Vagina (tissue), 2 donors: ENCODE results near the gene RAC2. TPM values are rescaled to one million over a fixed set of nuclear protein-coding genes. Genes with fewer than 3 reads are reported as not detected.

Experiments used
- DNase-seq, 2 donors: peaks; one replicate each; pipeline ENCODE4 v3.0.0-alpha.2; 2017; ENCODE audit errors: extremely low spot score in 2 of 2
- H3K27ac ChIP-seq: fragments of 200-600 bp; sonication (generic); one replicate; pipeline ENCODE4 v1.5.1; 2019
- H3K27me3 ChIP-seq: fragments of 200-600 bp; sonication (generic); one replicate; pipeline ENCODE4 v1.5.1; 2019
- H3K36me3 ChIP-seq, 2 donors: fragments of 200-600 bp; sonication (generic); one replicate each; pipeline ENCODE4 v1.5.1; 2017 to 2019
- H3K4me1 ChIP-seq: fragments of 200-600 bp; sonication (generic); one replicate; pipeline ENCODE4 v1.5.1; 2019
- H3K4me3 ChIP-seq, 2 donors: fragments of 200-600 bp; sonication (generic); 1 replicate in 1 of 2; 2 replicates in 1 of 2; pipeline ENCODE4 v1.5.1; 2016 to 2019
- H3K9me3 ChIP-seq: fragments of 200-600 bp; sonication (generic); one replicate; pipeline ENCODE4 v1.5.1; 2019
- CTCF ChIP-seq, 3 experiments: fragments of 450-650 bp in 2 of 3; fragments of 200-600 bp in 1 of 3; sonication (generic) in 1 of 3; IDR thresholded peaks; one replicate each; pipeline ENCODE4 v1.5.1; 2017 to 2019; ENCODE audit warnings: antibody characterized with exemption in 3 of 3, mild to moderate bottlenecking in 2 of 3, moderate library complexity in 2 of 3
- POLR2A ChIP-seq, 2 donors: fragments of 450-650 bp; IDR thresholded peaks; one replicate each; pipeline ENCODE4 v1.6.1; 2017; ENCODE audit warnings: antibody characterized with exemption in 2 of 2, mild to moderate bottlenecking in 2 of 2, moderate library complexity in 2 of 2
- POLR2AphosphoS5 ChIP-seq, 2 donors: sonication (generic); formaldehyde crosslinking; IDR thresholded peaks; one replicate each; pipeline ENCODE4 v1.9.0; 2017; ENCODE audit warnings: antibody characterized with exemption in 2 of 2, mild to moderate bottlenecking in 2 of 2, low read depth in 1 of 2; ENCODE audit not compliant: insufficient read depth in 1 of 2
- intact Hi-C: fragments of 100-400 bp; cut with DNase I; formaldehyde crosslinking; loops from one replicate; pipeline ENCODE4 v1.15.1; 2023
- total RNA-seq: library from RNA; depleted of rRNA; stranded (reverse); fragments of >200 nt; gene quantifications from one replicate; pipeline ENCODE4 v1.2.3, GENCODE V29; 2016

Gene RAC2
- total RNA-seq, 1 donor from 2014 or later, result 15.7 TPM

GRCh38 chr22:37215890-37216289 lies 28.2 kb downstream of the RAC2 start:
- TF ChIP-seq POLR2AphosphoS5 (IDR thresholded peaks at IDR 0.05; ENCODE audit: insufficient read depth in 1 of 2, low read depth in 1 of 2) (no peak), POLR2A (IDR thresholded peaks at IDR 0.05) (no peak), CTCF (IDR thresholded peaks at IDR 0.05) (no peak)
- Histone ChIP-seq H3K27me3 (no peaks in the 10 kb centered on the region), H3K4me1 (no peaks in the 10 kb centered on the region), H3K9me3 (no peaks in the 10 kb centered on the region), H3K36me3 (no peaks in the 10 kb centered on the region), H3K27ac (no peak overlapping the region), H3K4me3 (no peak overlapping the region)
- no peak for DNase-seq
- intact Hi-C loops, result no loop called here

DNA sequence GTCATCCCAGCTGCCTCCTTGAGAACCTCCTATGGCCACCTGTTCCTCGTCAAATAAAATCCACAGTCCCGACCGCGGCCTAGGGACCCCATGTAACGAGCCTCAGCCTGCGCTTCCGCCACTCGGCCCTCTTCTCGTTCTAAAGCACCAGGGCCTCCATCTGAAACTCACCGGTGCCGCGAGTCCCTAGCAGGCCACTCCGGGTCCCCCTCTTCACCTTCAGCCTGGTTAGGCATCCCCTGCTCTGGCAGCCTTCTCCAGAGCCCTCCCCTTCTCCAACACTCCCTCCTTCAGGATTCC lies 29.4 kb downstream of the RAC2 start:
- intact Hi-C loops, result no loop called here
- H3K4me1 ChIP-seq, result no peaks in the 10 kb centered on the region
- H3K27me3 ChIP-seq, result no peaks in the 10 kb centered on the region
- H3K4me3 ChIP-seq, result no peak overlapping the region
- H3K9me3 ChIP-seq, result no peaks in the 10 kb centered on the region
- no peak overlapping the region for H3K27ac ChIP-seq
- H3K36me3 ChIP-seq, result no peaks in the 10 kb centered on the region
- no peak for TF ChIP-seq POLR2A (IDR thresholded peaks at IDR 0.05)
- no peak for TF ChIP-seq CTCF (IDR thresholded peaks at IDR 0.05)
- DNase-seq, result no peak

DNA sequence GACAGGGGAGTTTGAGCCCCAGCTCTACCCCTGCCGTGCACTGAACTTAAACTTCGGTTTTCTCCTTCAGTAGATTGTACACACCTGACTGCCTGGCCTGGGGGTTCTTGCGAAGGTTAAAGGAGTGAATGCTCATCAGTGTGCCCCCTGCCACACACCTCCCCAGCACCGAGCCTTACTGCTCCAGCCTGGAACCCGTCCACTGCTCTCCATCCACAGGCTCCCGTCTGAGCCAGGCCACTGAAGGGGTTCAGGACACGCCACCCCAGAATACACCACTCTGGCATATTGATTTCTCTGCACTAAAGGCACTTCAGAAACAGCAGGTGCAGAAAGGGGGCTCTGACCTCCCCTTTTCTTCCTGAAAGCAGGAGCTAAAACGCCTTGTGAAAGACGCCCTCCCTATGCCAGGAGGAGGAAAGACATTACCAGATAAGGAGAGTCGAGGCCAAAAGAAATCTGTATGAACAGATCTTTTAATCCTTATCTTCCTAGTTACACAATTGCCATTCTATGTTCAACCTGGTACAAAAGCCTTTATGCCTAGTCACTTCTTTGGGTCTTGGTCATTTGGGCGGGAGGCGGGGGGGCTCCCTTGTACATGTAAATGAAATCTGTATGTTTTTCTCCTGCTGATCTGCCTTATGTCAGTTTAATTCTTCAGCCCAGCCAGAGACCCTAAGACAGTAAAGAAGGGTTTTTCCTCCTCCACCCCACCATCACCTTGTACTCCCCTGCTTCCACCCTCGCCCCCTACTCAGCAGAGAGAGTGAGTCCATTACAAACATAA lies 29.9 kb downstream of the RAC2 start:
- Histone ChIP-seq H3K27me3 (no peaks in the 10 kb centered on the region), H3K27ac (no peak overlapping the region), H3K36me3 (no peaks in the 10 kb centered on the region), H3K4me3 (no peak overlapping the region), H3K9me3 (no peaks in the 10 kb centered on the region), H3K4me1 (no peaks in the 10 kb centered on the region)
- intact Hi-C loops, result no loop called here
- no peak for DNase-seq
- TF ChIP-seq POLR2AphosphoS5 (IDR thresholded peaks at IDR 0.05; ENCODE audit: insufficient read depth in 1 of 2, low read depth in 1 of 2) (no peak), POLR2A (IDR thresholded peaks at IDR 0.05) (no peak), CTCF (IDR thresholded peaks at IDR 0.05) (no peak)

GRCh38 chr22:37213218-37213855 lies 30.7 kb downstream of the RAC2 start:
- Histone ChIP-seq H3K27ac (no peak overlapping the region), H3K36me3 (no peaks in the 10 kb centered on the region), H3K9me3 (no peaks in the 10 kb centered on the region), H3K4me1 (no peaks in the 10 kb centered on the region), H3K27me3 (no peaks in the 10 kb centered on the region), H3K4me3 (no peak overlapping the region)
- intact Hi-C loops, result no loop called here
- TF ChIP-seq CTCF (IDR thresholded peaks at IDR 0.05) (no peak), POLR2A (IDR thresholded peaks at IDR 0.05) (no peak), POLR2AphosphoS5 (IDR thresholded peaks at IDR 0.05; ENCODE audit: insufficient read depth in 1 of 2, low read depth in 1 of 2) (no peak)
- no peak for DNase-seq

GRCh38 chr22:37212174-37212906 lies 31.7 kb downstream of the RAC2 start, which contains the start of gene SSTR3:
Gene SSTR3 (minus strand): TSS chr22:37212477. CDS start chr22:37207803, 4,674 bp downstream.
- Histone ChIP-seq H3K27ac (no peak within 1 kb of the TSS), H3K36me3 (no peaks in the 10 kb centered on the region), H3K27me3 (no peaks in the 10 kb centered on the region), H3K9me3 (no peaks in the 10 kb centered on the region), H3K4me3 (no peak within 1 kb of the TSS), H3K4me1 (no peaks in the 10 kb centered on the region)
- DNase-seq, result no peak
- TF ChIP-seq POLR2A (IDR thresholded peaks at IDR 0.05) (no peak), CTCF (IDR thresholded peaks at IDR 0.05) (no peak), POLR2AphosphoS5 (IDR thresholded peaks at IDR 0.05; ENCODE audit: insufficient read depth in 1 of 2, low read depth in 1 of 2) (no peak)
- intact Hi-C loops, result no loop called here
